Mesenchymal stem cell (in vitro differentiated cells and primary cell): ENCODE data around the gene KCTD10.

Experiments used
- DNase-seq: peaks from one replicate; pipeline ENCODE4 v3.0.0-alpha.2; 2013
- H2AFZ ChIP-seq: one replicate; pipeline ENCODE4 v1.6.1; 2013; ENCODE audit warnings: low read depth, mild to moderate bottlenecking, control low read depth, inconsistent platforms, low read length, moderate library complexity
- H2AK5ac ChIP-seq: 2 replicates; pipeline ENCODE4 v1.6.1; 2013; ENCODE audit warnings: low read length, moderate library complexity, mild to moderate bottlenecking, inconsistent platforms; ENCODE audit not compliant: severe bottlenecking
- H2BK120ac ChIP-seq: one replicate; pipeline ENCODE4 v1.6.1; 2013; ENCODE audit warnings: low read depth, mild to moderate bottlenecking, inconsistent platforms, low read length, moderate library complexity
- H2BK12ac ChIP-seq, 2 experiments: one replicate each; pipeline ENCODE4 v1.6.1; 2013; ENCODE audit warnings: inconsistent platforms in 2 of 2, low read length in 2 of 2, mild to moderate bottlenecking in 2 of 2, moderate library complexity in 2 of 2, control low read depth in 1 of 2
- H2BK15ac ChIP-seq: one replicate; pipeline ENCODE4 v1.6.1; 2013; ENCODE audit warnings: mild to moderate bottlenecking, low read depth, inconsistent platforms; ENCODE audit not compliant: poor library complexity, severe bottlenecking
- H2BK5ac ChIP-seq: 2 replicates; pipeline ENCODE4 v1.6.1; 2013; ENCODE audit warnings: low read depth, mild to moderate bottlenecking, low read length, control low read depth, inconsistent platforms; ENCODE audit not compliant: poor library complexity, severe bottlenecking
- H3K14ac ChIP-seq, 2 experiments: one replicate each; pipeline ENCODE4 v1.6.1; 2013; ENCODE audit warnings: inconsistent platforms in 2 of 2, low read length in 2 of 2, control low read depth in 1 of 2, mild to moderate bottlenecking in 1 of 2, moderate library complexity in 1 of 2
- H3K18ac ChIP-seq, 2 experiments: one replicate each; pipeline ENCODE4 v1.6.1; 2013; ENCODE audit warnings: inconsistent platforms in 2 of 2, low read length in 2 of 2, control low read depth in 1 of 2, low read depth in 1 of 2, mild to moderate bottlenecking in 1 of 2
- H3K23ac ChIP-seq, 2 experiments: one replicate each; pipeline ENCODE4 v1.6.1; 2013; ENCODE audit warnings: inconsistent platforms in 2 of 2, low read length in 2 of 2, mild to moderate bottlenecking in 2 of 2, moderate library complexity in 2 of 2, control low read depth in 1 of 2
- H3K27ac ChIP-seq: 2 replicates; pipeline ENCODE4 v1.5.1; 2013; ENCODE audit warnings: mild to moderate bottlenecking, moderate library complexity, low read length, control low read depth, inconsistent platforms; ENCODE audit not compliant: poor library complexity, severe bottlenecking
- H3K27me3 ChIP-seq, 2 experiments: 2 replicates each; pipeline versions ENCODE4 v1.6.1 to v1.7.0; 2013; ENCODE audit warnings: low read length in 2 of 2, mild to moderate bottlenecking in 2 of 2, moderate library complexity in 2 of 2, control low read depth in 1 of 2, inconsistent platforms in 1 of 2; ENCODE audit not compliant: control insufficient read depth in 1 of 2, insufficient read depth in 1 of 2
- H3K36me3 ChIP-seq, 2 experiments: 2 replicates each; pipeline versions ENCODE4 v1.6.1 to v1.7.0; 2013; ENCODE audit warnings: low read length in 2 of 2, control low read depth in 1 of 2, inconsistent platforms in 1 of 2, low read depth in 1 of 2, mild to moderate bottlenecking in 1 of 2; ENCODE audit not compliant: insufficient read depth in 2 of 2, control insufficient read depth in 1 of 2
- H3K4ac ChIP-seq, 2 experiments: one replicate each; pipeline ENCODE4 v1.6.1; 2013; ENCODE audit warnings: inconsistent platforms in 2 of 2, low read length in 2 of 2, mild to moderate bottlenecking in 2 of 2, moderate library complexity in 2 of 2, control low read depth in 1 of 2, low read depth in 1 of 2
- H3K4me1 ChIP-seq: 2 replicates; pipeline ENCODE4 v1.6.1; 2013; ENCODE audit warnings: low read depth, low read length, control low read depth; ENCODE audit not compliant: control insufficient read depth, insufficient read depth
- H3K4me2 ChIP-seq: 2 replicates; pipeline ENCODE4 v1.6.1; 2013; ENCODE audit warnings: low read length, mild to moderate bottlenecking, inconsistent platforms; ENCODE audit not compliant: poor library complexity, severe bottlenecking
- H3K4me3 ChIP-seq, 2 experiments: 2 replicates each; pipeline versions ENCODE4 v1.5.1 to v1.7.0; 2013; ENCODE audit warnings: low read length in 2 of 2, mild to moderate bottlenecking in 2 of 2, control low read depth in 1 of 2, low read depth in 1 of 2; ENCODE audit not compliant: insufficient read depth in 1 of 2
- H3K79me1 ChIP-seq: replicated peaks from 2 replicates; pipeline ENCODE4 v1.6.1; 2013; ENCODE audit warnings: mild to moderate bottlenecking, control low read depth, low read length, inconsistent platforms; ENCODE audit not compliant: poor library complexity, severe bottlenecking
- H3K9ac ChIP-seq: 2 replicates; pipeline ENCODE4 v1.7.0; 2013; ENCODE audit warnings: mild to moderate bottlenecking, low read length, moderate library complexity
- H3K9me3 ChIP-seq: 2 replicates; pipeline ENCODE4 v1.7.0; 2013; ENCODE audit warnings: mild to moderate bottlenecking, low read length; ENCODE audit not compliant: control insufficient read depth
- H4K8ac ChIP-seq: one replicate; pipeline ENCODE4 v1.6.1; 2013; ENCODE audit warnings: inconsistent platforms, mild to moderate bottlenecking, low read length, moderate library complexity
- H4K91ac ChIP-seq: one replicate; pipeline ENCODE4 v1.6.1; 2013; ENCODE audit warnings: mild to moderate bottlenecking, low read length, inconsistent platforms
- WGBS: methylation state at CpG from one replicate; pipeline ENCODE4 v1.1.7; 2013; ENCODE audit warnings: mixed read lengths; 5-methylcytosine and 5-hydroxymethylcytosine counted together

Gene KCTD10

GRCh38 chr12:109488051-109488665 lies 11.1 kb upstream of the KCTD10 start:
- Histone ChIP-seq H3K27me3 (no peaks in the 10 kb centered on the region), H2BK120ac (no peak overlapping the region), H3K36me3 (peaks cover 64 to 98% of the 10 kb centered on the region in 2 experiments), H3K27ac (no peak overlapping the region), H3K9me3 (no peaks in the 10 kb centered on the region), H3K4me3 (no peak overlapping the region), H3K23ac (no peak overlapping the region), H3K4me1 (no peaks in the 10 kb centered on the region), H3K9ac (peak overlapping the region; percentile 49), H2AFZ (no peak overlapping the region), H2BK15ac (no peak overlapping the region), H3K14ac (no peak overlapping the region), H2BK5ac (no peak overlapping the region), H3K4ac (no peak overlapping the region), H3K4me2 (no peak overlapping the region), H3K79me1 (peaks cover 9% of the 10 kb centered on the region), H2AK5ac (no peak overlapping the region), H4K91ac (no peak overlapping the region), H3K18ac (no peak overlapping the region), H2BK12ac (no peak overlapping the region), H4K8ac (no peak overlapping the region)
- WGBS: 93% methylated on average over 7 of the region's 7 CpGs
- DNase-seq: no peak

GRCh38 chr12:109487181-109488050 lies 10.3 kb upstream of the KCTD10 start:
- Histone ChIP-seq H2BK120ac (no peak overlapping the region), H3K4me1 (no peaks in the 10 kb centered on the region), H2BK15ac (no peak overlapping the region), H3K4me2 (no peak overlapping the region), H3K9ac (peak overlapping the region; percentile 13), H3K4me3 (no peak overlapping the region), H2AK5ac (no peak overlapping the region), H3K27me3 (no peaks in the 10 kb centered on the region), H3K4ac (no peak overlapping the region), H4K91ac (no peak overlapping the region), H3K27ac (no peak overlapping the region), H2AFZ (no peak overlapping the region), H3K18ac (no peak overlapping the region), H3K23ac (no peak overlapping the region), H3K14ac (no peak overlapping the region), H3K36me3 (peaks cover 61 to 98% of the 10 kb centered on the region in 2 experiments), H3K79me1 (peaks cover 15% of the 10 kb centered on the region), H3K9me3 (no peaks in the 10 kb centered on the region), H2BK12ac (no peak overlapping the region), H4K8ac (no peak overlapping the region), H2BK5ac (no peak overlapping the region)
- no peak for DNase-seq
- 97% methylated on average over 9 of the region's 9 CpGs for WGBS

GRCh38 chr12:109485201-109485600 lies 8.1 kb upstream of the KCTD10 start:
- 95% methylated on average over 4 of the region's 4 CpGs for WGBS
- Histone ChIP-seq H3K9me3 (no peaks in the 10 kb centered on the region), H2BK5ac (no peak overlapping the region), H3K27ac (no peak overlapping the region), H3K4me3 (no peak overlapping the region), H3K14ac (no peak overlapping the region), H2AK5ac (no peak overlapping the region), H3K27me3 (no peaks in the 10 kb centered on the region), H2BK120ac (no peak overlapping the region), H3K4ac (no peak overlapping the region), H3K4me1 (no peaks in the 10 kb centered on the region), H4K8ac (no peak overlapping the region), H3K79me1 (peaks cover 28% of the 10 kb centered on the region), H3K4me2 (no peak overlapping the region), H3K23ac (no peak overlapping the region), H3K36me3 (peaks cover 56 to 79% of the 10 kb centered on the region in 2 experiments), H2BK12ac (no peak overlapping the region), H3K9ac (no peak overlapping the region), H3K18ac (no peak overlapping the region), H2AFZ (no peak overlapping the region), H4K91ac (no peak overlapping the region), H2BK15ac (no peak overlapping the region)
- no peak for DNase-seq

GRCh38 chr12:109483346-109483745 lies 6.2 kb upstream of the KCTD10 start:
- Histone ChIP-seq H3K9ac (no peak overlapping the region), H3K4me2 (no peak overlapping the region), H2AFZ (no peak overlapping the region), H2BK12ac (no peak overlapping the region), H3K18ac (no peak overlapping the region), H3K27me3 (no peaks in the 10 kb centered on the region), H3K4ac (no peak overlapping the region), H3K9me3 (no peaks in the 10 kb centered on the region), H2BK5ac (no peak overlapping the region), H4K8ac (no peak overlapping the region), H3K23ac (no peak overlapping the region), H4K91ac (no peak overlapping the region), H2BK15ac (no peak overlapping the region), H3K36me3 (peaks cover 41 to 61% of the 10 kb centered on the region in 2 experiments), H3K27ac (no peak overlapping the region), H3K4me1 (peaks cover 4% of the 10 kb centered on the region), H3K14ac (no peak overlapping the region), H2AK5ac (no peak overlapping the region), H3K79me1 (peaks cover 32% of the 10 kb centered on the region), H3K4me3 (no peak overlapping the region), H2BK120ac (no peak overlapping the region)
- WGBS: 98% methylated on average over 11 of the region's 11 CpGs
- DNase-seq: no peak
